Nephron (organoid): Measurements from ENCODE around the gene ZNF284.

ENCODE experiments used
- H3K27ac Mint-ChIP-seq, 3 experiments: 2 replicates each; pipeline ENCODE4 v1.8.0; 2020; ENCODE audit warnings: mixed read lengths in 3 of 3, mild to moderate bottlenecking in 2 of 3, moderate library complexity in 1 of 3
- H3K27me3 Mint-ChIP-seq: 2 replicates; pipeline ENCODE4 v1.8.0; 2021; ENCODE audit warnings: low read depth, mild to moderate bottlenecking, moderate library complexity, mixed read lengths
- H3K36me3 Mint-ChIP-seq: 2 replicates; pipeline ENCODE4 v1.8.0; 2020; ENCODE audit warnings: low read depth, mixed read lengths
- H3K4me1 Mint-ChIP-seq: 2 replicates; pipeline ENCODE4 v1.8.0; 2020; ENCODE audit warnings: mixed read lengths
- H3K4me3 Mint-ChIP-seq, 3 experiments: 2 replicates each; pipeline ENCODE4 v1.8.0; 2020; ENCODE audit warnings: mild to moderate bottlenecking in 3 of 3, mixed read lengths in 3 of 3, moderate library complexity in 2 of 3
- H3K9me3 Mint-ChIP-seq: 2 replicates; pipeline ENCODE4 v1.8.0; 2020; ENCODE audit warnings: mixed read lengths
- TF ChIP-seq, protein P1 (sequence below), 3 experiments: fragments of 200-600 bp; sonication (generic); IDR thresholded peaks; one replicate each; pipeline ENCODE4 v1.5.0; 2021; ENCODE audit warnings: antibody characterized with exemption in 3 of 3; ENCODE audit not compliant: unreplicated experiment in 3 of 3

ZNF284 gene

GRCh38 chr19:44061038-44061437 lies 10.9 kb upstream of the ZNF284 start:
- no peak overlapping the region for H3K27ac Mint-ChIP-seq
- TF ChIP-seq, protein P1, sequence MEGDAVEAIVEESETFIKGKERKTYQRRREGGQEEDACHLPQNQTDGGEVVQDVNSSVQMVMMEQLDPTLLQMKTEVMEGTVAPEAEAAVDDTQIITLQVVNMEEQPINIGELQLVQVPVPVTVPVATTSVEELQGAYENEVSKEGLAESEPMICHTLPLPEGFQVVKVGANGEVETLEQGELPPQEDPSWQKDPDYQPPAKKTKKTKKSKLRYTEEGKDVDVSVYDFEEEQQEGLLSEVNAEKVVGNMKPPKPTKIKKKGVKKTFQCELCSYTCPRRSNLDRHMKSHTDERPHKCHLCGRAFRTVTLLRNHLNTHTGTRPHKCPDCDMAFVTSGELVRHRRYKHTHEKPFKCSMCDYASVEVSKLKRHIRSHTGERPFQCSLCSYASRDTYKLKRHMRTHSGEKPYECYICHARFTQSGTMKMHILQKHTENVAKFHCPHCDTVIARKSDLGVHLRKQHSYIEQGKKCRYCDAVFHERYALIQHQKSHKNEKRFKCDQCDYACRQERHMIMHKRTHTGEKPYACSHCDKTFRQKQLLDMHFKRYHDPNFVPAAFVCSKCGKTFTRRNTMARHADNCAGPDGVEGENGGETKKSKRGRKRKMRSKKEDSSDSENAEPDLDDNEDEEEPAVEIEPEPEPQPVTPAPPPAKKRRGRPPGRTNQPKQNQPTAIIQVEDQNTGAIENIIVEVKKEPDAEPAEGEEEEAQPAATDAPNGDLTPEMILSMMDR (IDR thresholded peaks at IDR 0.05; ENCODE audit: unreplicated experiment in 3 of 3) = no peak
- no peak overlapping the region for H3K4me3 Mint-ChIP-seq
- no peaks in the 10 kb centered on the region for H3K4me1 Mint-ChIP-seq
- H3K27me3 Mint-ChIP-seq = no peaks in the 10 kb centered on the region
- H3K36me3 Mint-ChIP-seq = peaks cover 96% of the 10 kb centered on the region
- peaks cover 8% of the 10 kb centered on the region for H3K9me3 Mint-ChIP-seq

DNA sequence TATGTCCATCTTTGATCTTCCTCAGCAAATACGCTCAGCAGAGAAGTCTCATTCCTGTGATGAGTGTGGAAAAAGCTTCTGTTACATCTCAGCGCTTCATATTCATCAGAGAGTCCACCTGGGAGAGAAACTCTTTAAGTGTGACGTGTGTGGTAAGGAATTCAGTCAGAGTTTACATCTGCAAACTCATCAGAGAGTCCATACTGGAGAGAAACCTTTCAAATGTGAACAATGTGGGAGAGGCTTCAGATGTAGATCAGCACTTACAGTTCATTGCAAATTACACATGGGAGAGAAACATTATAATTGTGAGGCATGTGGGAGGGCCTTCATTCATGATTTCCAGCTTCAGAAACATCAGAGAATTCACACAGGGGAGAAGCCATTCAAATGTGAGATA lies 5.7 kb upstream of the ZNF284 start:
- no peak overlapping the region for H3K27ac Mint-ChIP-seq
- H3K4me1 Mint-ChIP-seq = peaks cover 1% of the 10 kb centered on the region
- H3K9me3 Mint-ChIP-seq = peaks cover 45% of the 10 kb centered on the region
- TF ChIP-seq, protein P1 (IDR thresholded peaks at IDR 0.05; ENCODE audit: unreplicated experiment in 3 of 3) = no peak
- H3K27me3 Mint-ChIP-seq = no peaks in the 10 kb centered on the region
- no peak overlapping the region for H3K4me3 Mint-ChIP-seq
- H3K36me3 Mint-ChIP-seq = peaks cover 91% of the 10 kb centered on the region

GRCh38 chr19:44069415-44069814 lies 2.5 kb upstream of the ZNF284 start:
- Mint-ChIP-seq H3K27ac (no peak overlapping the region), H3K36me3 (peaks cover 74% of the 10 kb centered on the region), H3K27me3 (no peaks in the 10 kb centered on the region), H3K4me1 (peaks cover 17% of the 10 kb centered on the region), H3K9me3 (peaks cover 51% of the 10 kb centered on the region), H3K4me3 (no peak overlapping the region)
- TF ChIP-seq, protein P1 (IDR thresholded peaks at IDR 0.05; ENCODE audit: unreplicated experiment in 3 of 3) = no peak

DNA sequence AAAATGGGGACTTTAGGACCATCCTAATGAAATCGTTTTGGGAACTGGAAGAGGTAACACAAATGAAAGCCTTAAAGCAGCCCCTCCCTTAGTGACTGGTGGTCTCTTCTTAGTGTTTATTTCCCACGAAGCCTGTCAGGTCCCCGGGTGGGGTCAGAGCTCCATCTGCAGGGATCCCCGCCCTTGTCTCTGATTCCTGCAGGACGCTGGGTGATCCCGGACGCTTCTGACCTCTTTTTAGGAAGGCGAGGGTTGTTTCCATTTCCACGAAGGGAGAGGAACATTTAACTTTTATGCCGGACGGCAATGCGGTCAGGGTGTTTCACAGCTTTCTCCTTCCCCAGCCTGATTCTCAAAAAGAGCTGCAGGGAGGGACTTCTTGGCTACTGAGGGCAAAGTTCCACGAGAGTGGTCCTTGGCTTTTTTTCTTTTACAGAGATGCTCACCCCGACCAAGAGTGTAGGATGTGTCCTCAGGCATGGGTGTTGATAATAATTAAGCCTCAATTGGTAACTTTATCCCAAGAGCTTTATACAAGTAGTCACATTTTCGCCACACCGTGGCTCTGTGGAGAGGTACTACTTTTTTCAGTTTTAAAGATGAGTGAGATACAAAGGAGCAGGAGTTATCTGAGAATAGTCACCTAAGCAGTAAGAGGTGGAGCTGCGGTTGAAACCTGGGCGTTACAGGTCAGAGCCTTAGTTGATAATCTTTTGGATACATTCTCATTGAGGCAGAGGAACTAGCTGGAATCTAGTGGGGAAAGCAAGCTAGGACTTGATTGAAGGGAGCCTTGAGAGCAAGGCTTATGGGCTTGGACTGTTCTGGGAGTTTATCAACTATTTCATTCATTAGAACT lies 813 bp downstream of the ZNF284 start:
- H3K27me3 Mint-ChIP-seq = no peaks in the 10 kb centered on the region
- peaks cover 17% of the 10 kb centered on the region for H3K4me1 Mint-ChIP-seq
- peak overlapping the region; percentile 88 to 94 (median 90) for H3K4me3 Mint-ChIP-seq
- TF ChIP-seq, protein P1 (IDR thresholded peaks at IDR 0.05; ENCODE audit: unreplicated experiment in 3 of 3) = no peak
- H3K9me3 Mint-ChIP-seq = peaks cover 29% of the 10 kb centered on the region
- peak overlapping the region in 1 of 3 experiments; percentile 57 for H3K27ac Mint-ChIP-seq
- peaks cover 61% of the 10 kb centered on the region for H3K36me3 Mint-ChIP-seq

DNA sequence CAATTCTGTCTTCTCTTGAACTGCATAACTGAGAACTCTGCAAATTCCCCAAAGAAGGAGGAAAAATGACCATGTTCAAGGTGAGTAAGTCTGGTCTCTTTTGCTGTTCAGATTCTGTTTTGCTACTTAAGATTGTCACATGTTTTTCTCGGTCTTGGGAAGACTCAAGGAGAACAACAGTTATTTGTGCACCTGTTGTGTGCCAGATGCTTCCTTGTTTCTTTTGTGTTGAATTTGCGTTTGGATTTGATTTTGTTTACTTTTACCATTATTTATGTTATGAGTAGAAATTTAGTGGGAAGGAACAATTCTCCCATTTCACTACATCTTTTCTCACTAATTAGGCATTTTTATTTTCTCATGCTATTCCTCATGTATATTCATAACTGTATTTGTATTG lies 4.4 kb downstream of the ZNF284 start:
- Mint-ChIP-seq H3K27ac (no peak overlapping the region), H3K9me3 (peaks cover 7% of the 10 kb centered on the region), H3K4me1 (peaks cover 15% of the 10 kb centered on the region), H3K36me3 (peaks cover 56% of the 10 kb centered on the region), H3K27me3 (no peaks in the 10 kb centered on the region), H3K4me3 (no peak overlapping the region)
- TF ChIP-seq, protein P1 (IDR thresholded peaks at IDR 0.05; ENCODE audit: unreplicated experiment in 3 of 3) = no peak

GRCh38 chr19:44092108-44092507 lies 20.1 kb downstream of the ZNF284 start:
- H3K4me3 Mint-ChIP-seq = peak overlapping the region in 1 of 3 experiments; percentile 13
- H3K27me3 Mint-ChIP-seq = no peaks in the 10 kb centered on the region
- TF ChIP-seq, protein P1 (IDR thresholded peaks at IDR 0.05; ENCODE audit: unreplicated experiment in 3 of 3) = no peak
- no peaks in the 10 kb centered on the region for H3K9me3 Mint-ChIP-seq
- H3K4me1 Mint-ChIP-seq = peaks cover 14% of the 10 kb centered on the region
- no peak overlapping the region for H3K27ac Mint-ChIP-seq
- H3K36me3 Mint-ChIP-seq = peaks cover 24% of the 10 kb centered on the region
